Adipocyte (in vitro differentiated cells): ENCODE data around the gene MAEA.
A peak's percentile ranks its signal among the peaks of the same experiment; 100 is the strongest.

Experiments used
- DNase-seq: peaks from one replicate; pipeline ENCODE4 v3.0.0-alpha.2; 2015; ENCODE audit warnings: low read depth
- H3K27me3 ChIP-seq: replicated peaks from 2 replicates; pipeline ENCODE4 v1.7.0; 2013; ENCODE audit warnings: mild to moderate bottlenecking, low read length, moderate library complexity; ENCODE audit not compliant: control insufficient read depth, insufficient read depth
- H3K36me3 ChIP-seq: 2 replicates; pipeline ENCODE4 v1.7.0; 2013; ENCODE audit warnings: low read length, mild to moderate bottlenecking, moderate library complexity; ENCODE audit not compliant: control insufficient read depth, insufficient read depth, severe bottlenecking
- H3K4me1 ChIP-seq: 2 replicates; pipeline ENCODE4 v1.7.0; 2013; ENCODE audit warnings: mild to moderate bottlenecking, low read length, moderate library complexity; ENCODE audit not compliant: control insufficient read depth, insufficient read depth
- H3K4me3 ChIP-seq: 2 replicates; pipeline ENCODE4 v1.7.0; 2013; ENCODE audit warnings: mild to moderate bottlenecking, low read length, moderate library complexity
- H3K9ac ChIP-seq: 2 replicates; pipeline ENCODE4 v1.7.0; 2013; ENCODE audit warnings: mild to moderate bottlenecking, low read length, moderate library complexity
- H3K9me3 ChIP-seq: 2 replicates; pipeline ENCODE4 v1.7.0; 2013; ENCODE audit warnings: mild to moderate bottlenecking, low read length, moderate library complexity; ENCODE audit not compliant: control insufficient read depth

Gene MAEA

DNA sequence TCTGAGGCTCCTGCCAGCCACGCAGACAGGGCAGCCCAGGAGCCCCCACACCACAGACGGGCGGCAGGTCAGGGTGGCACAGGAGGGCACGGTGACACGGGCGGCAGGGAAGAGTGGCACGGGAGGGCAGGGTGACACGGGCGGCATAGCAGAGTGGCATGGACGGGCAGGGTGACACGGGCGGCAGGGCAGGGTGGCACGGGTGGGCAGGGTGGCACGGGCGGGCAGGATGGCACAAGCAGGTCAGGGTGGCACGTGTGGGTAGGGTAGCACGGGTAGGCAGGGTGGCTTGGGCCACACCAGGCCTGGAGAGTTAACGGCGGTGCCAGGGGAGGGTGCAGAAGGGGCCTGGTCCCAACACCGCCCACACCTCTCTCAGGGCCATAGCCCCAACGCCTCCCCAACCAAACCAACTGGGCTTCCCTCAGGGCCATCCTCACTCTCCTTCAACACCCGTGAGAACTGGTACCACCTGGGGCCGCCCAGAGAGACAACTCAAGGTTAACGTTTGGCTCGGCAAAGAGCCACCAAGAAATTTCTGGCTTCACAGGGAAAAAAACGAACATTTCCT lies 44.1 kb upstream of the MAEA start:
- no peaks in the 10 kb centered on the region for H3K27me3 ChIP-seq
- no peak overlapping the region for H3K4me3 ChIP-seq
- H3K36me3 ChIP-seq: peaks cover 9% of the 10 kb centered on the region
- H3K4me1 ChIP-seq: peaks cover 49% of the 10 kb centered on the region
- H3K9ac ChIP-seq: no peak overlapping the region
- H3K9me3 ChIP-seq: no peaks in the 10 kb centered on the region
- no peak for DNase-seq

DNA sequence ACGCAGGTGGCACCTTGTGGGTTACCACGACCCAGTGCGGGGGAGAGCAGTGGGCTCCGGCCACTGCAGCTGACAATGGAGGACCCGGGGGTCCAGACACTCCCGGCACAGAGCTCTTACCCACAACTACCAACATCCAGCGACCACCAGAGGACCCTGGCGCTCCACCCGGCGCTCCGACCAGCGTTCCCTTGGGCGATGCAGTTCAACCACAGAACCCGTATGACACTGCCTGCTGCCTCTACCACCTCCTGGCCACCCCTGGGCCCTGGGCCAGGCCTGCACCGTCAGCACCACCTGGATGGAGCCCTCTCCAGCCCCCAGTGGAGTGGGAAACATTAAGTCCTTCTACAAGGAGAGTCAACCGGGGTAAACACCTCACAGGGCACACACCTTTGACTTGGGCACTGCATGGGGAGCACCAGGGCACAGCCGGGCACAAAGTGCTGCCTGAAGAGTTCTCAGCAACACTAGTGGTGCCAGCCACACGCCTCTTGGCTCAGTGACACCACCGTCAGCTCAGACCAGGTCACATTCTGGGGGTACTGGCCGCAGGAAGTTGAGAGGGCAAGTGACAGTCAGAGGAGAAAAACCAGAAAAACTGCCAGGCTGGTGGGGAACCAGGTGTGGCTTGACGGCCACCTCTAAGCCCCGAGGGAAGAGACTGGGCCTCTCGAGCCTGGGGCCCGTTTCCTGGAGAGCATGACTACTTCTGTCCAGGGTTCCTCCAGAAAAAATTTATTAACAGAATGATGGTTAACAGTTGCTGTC lies 43.4 kb upstream of the MAEA start:
- peak overlapping the region; percentile 85 for H3K4me3 ChIP-seq
- H3K9me3 ChIP-seq: peaks cover 1% of the 10 kb centered on the region
- peak; percentile 7 for DNase-seq
- H3K4me1 ChIP-seq: peaks cover 49% of the 10 kb centered on the region
- peaks cover 2% of the 10 kb centered on the region for H3K36me3 ChIP-seq
- peak overlapping the region; percentile 97 for H3K9ac ChIP-seq
- H3K27me3 ChIP-seq: no peaks in the 10 kb centered on the region

DNA sequence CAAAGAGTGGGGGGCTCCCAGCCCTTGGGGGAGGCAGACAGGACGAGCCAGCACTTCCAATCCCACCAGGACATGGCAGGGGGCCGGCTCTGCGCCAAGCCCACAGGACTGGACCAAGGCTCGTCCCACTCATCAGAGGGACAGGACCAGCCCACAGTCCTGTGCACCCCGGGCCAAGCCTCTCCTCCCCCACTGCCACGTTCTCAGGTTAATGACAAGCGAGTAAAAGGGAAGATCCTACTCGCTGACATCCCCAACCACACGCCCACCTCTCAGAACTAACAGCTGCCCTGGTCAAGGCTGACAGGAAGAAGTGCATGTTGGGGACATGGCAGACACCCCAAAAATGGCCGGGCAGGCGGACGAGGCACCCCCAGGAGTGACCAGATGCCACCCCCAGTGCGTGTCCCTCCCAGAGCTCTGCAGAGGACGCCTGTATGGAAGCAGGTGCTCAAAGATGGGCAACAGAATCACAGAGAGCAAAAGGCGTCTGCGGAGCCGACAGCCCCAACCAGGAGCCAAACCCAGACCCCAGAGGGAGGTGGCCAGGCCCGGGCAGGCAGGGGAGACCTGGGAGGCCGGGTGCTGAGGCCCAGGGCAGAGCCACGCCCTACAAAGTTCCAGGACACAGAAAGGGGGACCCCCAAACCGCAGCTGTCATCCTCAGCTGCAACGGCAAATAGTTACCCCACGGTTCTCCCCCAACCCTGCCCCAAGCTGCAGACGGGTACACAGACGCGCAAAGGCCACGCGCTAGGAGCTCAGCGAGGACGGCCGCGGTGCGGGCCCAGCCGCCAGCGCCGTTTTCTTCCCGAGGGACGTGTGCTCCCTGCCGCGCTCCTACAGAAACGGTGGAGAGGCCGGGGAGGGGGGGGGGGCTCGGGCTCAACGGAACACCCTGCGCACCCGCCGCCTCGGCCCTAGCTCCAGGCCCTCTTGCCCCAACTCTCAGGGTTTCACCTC lies 42.5 kb upstream of the MAEA start:
- no peaks in the 10 kb centered on the region for H3K27me3 ChIP-seq
- H3K4me1 ChIP-seq: peaks cover 49% of the 10 kb centered on the region
- peak overlapping the region; percentile 85 for H3K4me3 ChIP-seq
- H3K9ac ChIP-seq: peak overlapping the region; percentile 97
- peaks cover 3% of the 10 kb centered on the region for H3K9me3 ChIP-seq
- H3K36me3 ChIP-seq: peaks cover 6% of the 10 kb centered on the region
- peak; percentile 48 for DNase-seq

DNA sequence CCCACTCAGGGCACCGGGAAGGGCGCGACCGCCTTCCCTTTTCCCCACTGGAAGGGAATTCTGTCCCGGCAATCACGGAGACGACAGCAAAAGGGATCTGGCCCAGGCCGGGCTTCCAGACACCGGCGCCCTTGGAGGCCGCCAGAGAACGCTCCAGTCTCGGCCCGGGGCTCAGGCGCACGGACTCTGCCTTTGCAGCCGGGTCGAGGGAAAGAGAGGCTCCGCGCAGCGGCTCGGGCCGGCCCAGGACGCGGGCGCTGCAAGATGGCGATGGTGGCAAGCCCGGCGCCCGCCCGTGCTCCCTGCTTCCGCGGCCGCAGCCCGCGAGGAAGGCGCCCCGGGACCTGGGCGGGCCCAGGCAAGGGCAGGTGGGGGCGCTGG lies 41.8 kb upstream of the MAEA start:
- H3K4me1 ChIP-seq: peaks cover 49% of the 10 kb centered on the region
- peaks cover 6% of the 10 kb centered on the region for H3K36me3 ChIP-seq
- peak overlapping the region; percentile 97 for H3K9ac ChIP-seq
- peaks cover 3% of the 10 kb centered on the region for H3K9me3 ChIP-seq
- peak overlapping the region; percentile 85 for H3K4me3 ChIP-seq
- no peak for DNase-seq
- H3K27me3 ChIP-seq: no peaks in the 10 kb centered on the region

DNA sequence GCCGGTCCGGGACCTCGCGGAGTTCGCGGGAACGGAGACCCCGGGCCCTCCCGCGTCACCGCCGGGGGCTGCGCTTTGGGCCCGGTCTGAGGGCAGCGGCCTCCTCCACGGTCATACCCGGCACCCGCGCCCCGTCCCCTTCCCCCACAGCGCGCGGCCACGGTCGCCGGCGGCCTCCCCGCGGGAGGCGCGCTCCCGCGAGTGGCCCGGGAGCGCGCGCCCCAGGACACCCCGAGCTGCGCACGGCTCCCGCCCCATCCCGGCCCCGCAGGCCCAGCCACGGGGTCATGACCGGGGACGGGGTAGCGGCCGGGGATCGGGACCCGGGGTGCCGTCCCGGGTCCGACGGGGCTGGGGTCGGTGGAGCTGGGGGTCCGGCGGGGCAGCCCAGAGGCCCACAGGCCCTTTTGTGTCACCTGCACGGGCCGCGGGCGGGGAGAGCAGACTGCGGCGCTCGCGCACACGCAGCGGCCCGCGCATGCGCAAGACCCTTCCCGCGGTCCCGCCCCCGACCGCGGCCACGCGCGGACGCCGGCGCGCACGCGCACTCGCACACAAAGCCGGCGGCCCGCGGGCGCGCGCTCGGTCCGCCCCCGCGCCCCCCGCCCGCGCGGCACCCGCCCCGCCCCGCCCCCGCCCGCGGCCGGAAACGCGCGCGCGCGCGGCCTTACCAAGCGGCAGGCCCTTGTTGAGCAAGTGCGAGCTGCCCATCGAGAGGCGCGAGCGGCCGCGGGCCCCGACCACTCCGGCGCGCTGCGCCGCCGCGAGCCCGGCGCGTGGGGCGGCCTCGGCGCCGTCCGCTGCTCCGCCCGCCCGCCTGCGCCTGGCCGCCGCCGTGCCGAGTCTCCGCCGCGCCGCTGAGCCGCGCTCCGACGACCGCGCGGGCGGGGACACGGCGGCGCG lies 41.2 kb upstream of the MAEA start, which contains the start of gene CTBP1:
CTBP1 (minus strand) TSS at position 886 of the 903 bp plus-strand sequence. CDS start 7,799 bp downstream, outside the sequence.
- peaks cover 45% of the 10 kb centered on the region for H3K4me1 ChIP-seq
- peaks cover 3% of the 10 kb centered on the region for H3K9me3 ChIP-seq
- H3K36me3 ChIP-seq: peaks cover 6% of the 10 kb centered on the region
- no peaks in the 10 kb centered on the region for H3K27me3 ChIP-seq
- H3K4me3 ChIP-seq: peak within 1 kb of the TSS; percentile 85
- H3K9ac ChIP-seq: peak within 1 kb of the TSS; percentile 97
- DNase-seq: peak; percentile 94

DNA sequence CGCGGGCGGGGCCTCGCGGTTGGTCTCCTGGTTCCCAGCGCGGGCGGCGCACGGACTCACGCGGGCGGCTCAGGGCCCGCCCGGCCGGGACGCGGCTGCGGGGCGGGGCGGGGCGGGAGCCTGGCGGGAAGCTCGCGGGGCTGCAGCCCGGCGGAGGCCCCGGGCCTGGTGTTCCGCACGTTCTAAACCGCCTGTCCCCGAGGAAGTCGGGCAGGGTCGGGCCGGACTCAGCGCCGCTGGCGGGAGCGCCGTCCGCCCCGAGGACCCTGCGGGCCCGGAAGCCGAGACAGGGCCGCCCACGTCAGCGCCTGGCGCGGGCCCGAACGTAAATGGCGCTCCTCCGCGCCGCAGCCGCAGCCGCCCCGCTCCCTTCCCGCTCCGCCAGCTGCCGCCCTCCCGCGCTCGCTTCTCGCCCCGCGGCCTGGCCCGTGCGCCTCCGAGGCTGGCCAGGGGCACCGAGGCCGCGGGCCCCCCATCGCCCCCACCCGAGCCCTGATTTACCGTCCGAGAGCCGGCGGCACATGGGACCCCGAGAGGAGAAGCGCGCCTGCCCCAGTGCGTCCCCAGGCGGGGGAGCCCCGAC lies 40.5 kb upstream of the MAEA start:
- Histone ChIP-seq H3K4me1 (peaks cover 38% of the 10 kb centered on the region), H3K27me3 (no peaks in the 10 kb centered on the region), H3K36me3 (peaks cover 6% of the 10 kb centered on the region), H3K4me3 (peak overlapping the region; percentile 85), H3K9me3 (peaks cover 3% of the 10 kb centered on the region), H3K9ac (peak overlapping the region; percentile 94)
- DNase-seq: peak; percentile 96

DNA sequence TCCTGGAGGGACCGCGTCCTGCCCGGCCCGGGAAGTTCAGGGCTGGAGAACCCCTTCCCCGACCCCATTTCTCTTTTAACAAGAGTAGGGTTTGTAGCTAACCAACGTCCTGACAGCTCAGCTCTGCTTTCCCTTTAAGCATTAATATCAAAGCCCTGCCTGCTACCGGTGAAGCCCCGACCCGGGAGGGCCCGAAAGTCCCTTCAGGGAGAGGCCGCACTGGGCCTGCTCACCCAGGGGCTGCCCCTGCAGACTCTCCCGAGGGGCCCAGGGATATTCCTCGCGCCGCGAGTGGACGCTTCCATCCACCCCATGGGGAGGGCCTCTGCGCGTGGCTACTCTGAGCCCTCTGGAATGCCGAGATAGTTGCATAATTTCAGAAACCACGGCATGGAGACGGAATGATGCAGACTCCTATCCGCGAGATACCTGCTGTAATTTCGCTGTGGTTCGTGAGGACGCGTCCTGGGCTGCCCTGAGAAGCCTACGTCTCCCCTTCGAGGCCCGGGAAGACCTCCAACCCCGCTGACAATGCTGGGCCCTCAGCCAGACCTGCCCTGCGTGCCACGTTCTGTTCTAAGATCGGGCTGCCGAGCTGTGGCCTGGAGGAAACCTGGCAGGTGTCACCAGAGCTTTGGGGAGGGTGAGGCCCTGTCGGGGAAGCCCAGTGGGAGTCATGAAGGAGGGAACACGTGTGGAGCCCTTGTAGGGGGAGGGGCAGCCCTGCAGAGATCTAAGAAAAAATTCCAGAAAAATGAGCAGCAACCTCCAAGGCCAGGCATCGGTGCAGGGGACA lies 39.8 kb upstream of the MAEA start:
- H3K27me3 ChIP-seq: no peaks in the 10 kb centered on the region
- no peak for DNase-seq
- peaks cover 6% of the 10 kb centered on the region for H3K36me3 ChIP-seq
- peak overlapping the region; percentile 85 for H3K4me3 ChIP-seq
- H3K4me1 ChIP-seq: peaks cover 31% of the 10 kb centered on the region
- peak overlapping the region; percentile 94 for H3K9ac ChIP-seq
- H3K9me3 ChIP-seq: peaks cover 3% of the 10 kb centered on the region

DNA sequence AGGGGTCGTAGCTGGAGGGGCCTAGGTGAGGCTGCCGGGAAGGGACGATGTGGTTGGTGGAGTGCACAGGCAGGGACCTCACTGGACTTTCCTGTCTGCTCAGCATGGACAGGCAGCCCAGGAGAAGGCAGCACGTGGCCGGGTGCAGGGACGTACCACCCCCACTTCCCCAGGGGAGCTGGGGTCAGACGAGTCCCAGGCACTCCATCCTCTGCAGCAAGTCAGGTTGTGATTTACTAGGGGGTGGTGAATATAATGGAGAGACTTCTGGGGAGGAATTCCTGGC lies 39.2 kb upstream of the MAEA start:
- DNase-seq: no peak
- Histone ChIP-seq H3K4me1 (peaks cover 27% of the 10 kb centered on the region), H3K9me3 (peaks cover 8% of the 10 kb centered on the region), H3K4me3 (peak overlapping the region; percentile 85), H3K9ac (peak overlapping the region; percentile 94), H3K27me3 (no peaks in the 10 kb centered on the region), H3K36me3 (peaks cover 6% of the 10 kb centered on the region)

DNA sequence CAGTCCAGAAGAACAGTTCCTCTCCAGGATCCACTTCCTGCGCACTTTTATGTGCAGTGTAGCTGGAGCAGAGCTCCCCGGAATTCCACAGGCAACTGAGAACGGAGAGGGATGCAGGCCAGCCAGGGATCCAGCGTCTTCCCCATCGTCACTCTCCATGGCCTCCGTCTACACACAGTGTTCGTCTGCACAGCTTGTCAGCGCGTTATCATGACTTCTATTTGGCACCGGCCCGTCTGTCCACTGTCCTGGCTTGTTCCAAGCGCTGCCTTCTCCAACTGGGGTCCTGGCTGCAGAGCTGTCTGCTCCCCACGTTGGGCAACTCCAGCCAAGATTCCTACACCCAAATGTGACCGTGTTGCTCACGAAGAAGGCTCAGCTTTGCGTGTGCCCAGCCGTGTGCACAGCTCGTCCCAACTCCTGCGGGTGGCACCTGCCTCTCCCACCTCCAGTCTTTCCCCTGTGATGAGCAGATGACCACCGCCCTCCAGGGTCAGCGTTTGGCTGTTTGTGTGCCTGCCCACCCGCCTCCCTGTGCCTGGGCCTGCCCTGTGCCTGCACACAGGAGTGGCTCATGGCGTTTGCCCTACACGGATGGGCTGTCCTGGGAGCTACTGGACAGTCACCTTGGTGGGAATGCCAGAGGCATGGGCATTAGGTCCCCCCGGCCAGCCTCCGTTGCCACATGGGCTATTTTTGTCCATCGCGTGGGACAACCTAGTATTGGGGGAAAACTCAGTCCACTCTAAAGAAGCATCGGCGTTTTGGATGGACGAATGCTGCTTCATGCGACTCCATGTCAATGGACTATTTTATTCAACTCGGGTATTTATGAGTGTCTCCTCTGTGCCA lies 38.5 kb upstream of the MAEA start:
- peaks cover 15% of the 10 kb centered on the region for H3K9me3 ChIP-seq
- no peak overlapping the region for H3K4me3 ChIP-seq
- peaks cover 20% of the 10 kb centered on the region for H3K4me1 ChIP-seq
- no peak overlapping the region for H3K9ac ChIP-seq
- H3K36me3 ChIP-seq: peaks cover 6% of the 10 kb centered on the region
- no peaks in the 10 kb centered on the region for H3K27me3 ChIP-seq
- no peak for DNase-seq
